Measurements from ENCODE around the gene SPCS1. TPM values are rescaled to one million over a fixed set of nuclear protein-coding genes. Genes with fewer than 3 reads are reported as not detected.
A peak's percentile ranks its signal among the peaks of the same experiment; 100 is the strongest.

Gene SPCS1
- total RNA-seq, 4 donors from 2014 or later = 67.3 to 95.3 (median 88.7) TPM

DNA sequence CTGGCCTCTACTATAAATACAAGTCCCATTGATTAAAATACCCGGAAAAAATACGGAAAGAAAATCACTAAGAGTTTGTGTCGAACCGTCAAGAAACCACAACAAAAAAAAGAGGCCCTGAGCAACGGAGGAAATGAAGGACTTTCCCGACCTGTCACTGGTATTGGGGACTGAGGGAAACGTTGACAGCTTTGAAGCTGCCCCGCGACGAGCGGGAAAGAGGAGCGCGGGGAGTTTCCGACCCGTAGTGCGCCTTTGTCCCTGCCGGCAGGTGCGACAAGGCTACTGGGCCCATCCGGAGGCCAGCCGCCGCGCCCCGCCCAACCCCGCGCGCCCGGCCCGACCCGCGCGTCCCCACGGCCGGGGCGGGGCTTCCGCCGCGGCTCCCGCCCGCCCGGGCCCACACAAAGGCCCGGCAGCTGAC is 20.6 kb upstream of the SPCS1 start:
- intact Hi-C loops (cut with DNase I) = loop anchor here (10.0 kb wide), 1 partner anchor 210 kb away; no protein-coding TSS in a partner anchor
- H3K4me1 ChIP-seq = peaks cover 40 to 62% (median 49%) of the 10 kb centered on the region in 4 donors
- peak overlapping the region; percentile 69 to 81 (median 78) for H3K4me3 ChIP-seq
- no peaks in the 10 kb centered on the region for H3K27me3 ChIP-seq
- peak overlapping the region; percentile 92 to 98 (median 96) for H3K27ac ChIP-seq (replicated peaks in 1 of 4)
- WGBS = under 1% methylated on average over 19 of the region's 41 CpGs
- H3K9me3 ChIP-seq = no peaks in the 10 kb centered on the region
- DNase-seq (ENCODE audit: extremely low spot score) = no peak
- TF ChIP-seq POLR2AphosphoS5 (IDR thresholded peaks at IDR 0.05) = peak in 1 of 2 donors; percentile 27
- TF ChIP-seq, protein P1, sequence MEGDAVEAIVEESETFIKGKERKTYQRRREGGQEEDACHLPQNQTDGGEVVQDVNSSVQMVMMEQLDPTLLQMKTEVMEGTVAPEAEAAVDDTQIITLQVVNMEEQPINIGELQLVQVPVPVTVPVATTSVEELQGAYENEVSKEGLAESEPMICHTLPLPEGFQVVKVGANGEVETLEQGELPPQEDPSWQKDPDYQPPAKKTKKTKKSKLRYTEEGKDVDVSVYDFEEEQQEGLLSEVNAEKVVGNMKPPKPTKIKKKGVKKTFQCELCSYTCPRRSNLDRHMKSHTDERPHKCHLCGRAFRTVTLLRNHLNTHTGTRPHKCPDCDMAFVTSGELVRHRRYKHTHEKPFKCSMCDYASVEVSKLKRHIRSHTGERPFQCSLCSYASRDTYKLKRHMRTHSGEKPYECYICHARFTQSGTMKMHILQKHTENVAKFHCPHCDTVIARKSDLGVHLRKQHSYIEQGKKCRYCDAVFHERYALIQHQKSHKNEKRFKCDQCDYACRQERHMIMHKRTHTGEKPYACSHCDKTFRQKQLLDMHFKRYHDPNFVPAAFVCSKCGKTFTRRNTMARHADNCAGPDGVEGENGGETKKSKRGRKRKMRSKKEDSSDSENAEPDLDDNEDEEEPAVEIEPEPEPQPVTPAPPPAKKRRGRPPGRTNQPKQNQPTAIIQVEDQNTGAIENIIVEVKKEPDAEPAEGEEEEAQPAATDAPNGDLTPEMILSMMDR (IDR thresholded peaks at IDR 0.05) = no peak
- peaks cover 29 to 41% (median 36%) of the 10 kb centered on the region in 4 donors for H3K36me3 ChIP-seq

- Histone ChIP-seq H3K4me1 (peaks cover 40 to 59% (median 49%) of the 10 kb centered on the region in 4 donors), H3K27ac (replicated peaks in 1 of 4) (peak within 1 kb of the TSS; percentile 92 to 98 (median 96)), H3K9me3 (no peaks in the 10 kb centered on the region), H3K27me3 (no peaks in the 10 kb centered on the region), H3K4me3 (peak within 1 kb of the TSS; percentile 69 to 81 (median 78)), H3K36me3 (peaks cover 36 to 41% (median 38%) of the 10 kb centered on the region in 4 donors)
- DNase-seq (ENCODE audit: extremely low spot score) = peak; percentile 98
- WGBS = under 1% methylated on average over 56 of the region's 82 CpGs
- TF ChIP-seq EP300 (IDR thresholded peaks at IDR 0.05) (peak; percentile 65), POLR2AphosphoS5 (IDR thresholded peaks at IDR 0.05) (peak; percentile 97), POLR2A (IDR thresholded peaks at IDR 0.05; ENCODE audit: low read depth) (peak; percentile 18)
- TF ChIP-seq, protein P1 (IDR thresholded peaks at IDR 0.05) = no peak
- intact Hi-C loops (cut with DNase I) = loop anchor here (10.0 kb wide), 1 partner anchor 211 kb away; no protein-coding TSS in a partner anchor
Observed at GRCh38 chr3:52685709-52686691, 19.9 kb upstream of the SPCS1 start, which contains the start of the genes GNL3 and PBRM1. GNL3 (plus strand) TSS chr3:52686032; CDS start chr3:52686093, 61 bp downstream. PBRM1 (minus strand) TSS chr3:52685913.

DNA sequence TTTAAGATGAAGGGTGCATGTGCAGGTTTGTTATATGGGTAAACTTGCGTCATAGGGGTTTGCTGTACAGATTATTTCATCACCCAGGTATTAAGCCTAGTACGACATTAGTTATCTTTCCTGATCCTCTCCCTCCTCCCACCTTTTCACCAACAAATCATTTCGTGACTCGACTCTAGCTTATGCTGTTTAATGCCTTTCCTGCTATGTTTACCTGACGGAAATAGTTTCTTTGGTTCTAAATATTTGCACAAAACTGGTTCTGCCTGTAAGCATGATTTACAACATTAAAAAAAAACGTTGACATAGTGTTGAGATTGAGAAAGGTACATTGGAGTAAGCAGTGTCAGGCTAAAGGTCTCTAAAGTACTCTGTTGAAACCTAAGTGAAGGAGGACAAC is 17.6 kb upstream of the SPCS1 start:
- Histone ChIP-seq H3K4me3 (no peak overlapping the region), H3K36me3 (peaks cover 55 to 62% (median 60%) of the 10 kb centered on the region in 4 donors), H3K27ac (replicated peaks in 1 of 4) (no peak overlapping the region), H3K27me3 (no peaks in the 10 kb centered on the region), H3K4me1 (peaks cover 21 to 37% (median 29%) of the 10 kb centered on the region in 4 donors), H3K9me3 (no peaks in the 10 kb centered on the region)
- WGBS = 79% methylated on average over 6 of the region's 6 CpGs
- intact Hi-C loops (cut with DNase I) = loop anchor here (10.0 kb wide), 1 partner anchor 213 kb away; no protein-coding TSS in a partner anchor
- no peak for TF ChIP-seq POLR2AphosphoS5 (IDR thresholded peaks at IDR 0.05)
- TF ChIP-seq POLR2A (IDR thresholded peaks at IDR 0.05; ENCODE audit: low read depth) = no peak
- no peak for DNase-seq (ENCODE audit: extremely low spot score)

DNA sequence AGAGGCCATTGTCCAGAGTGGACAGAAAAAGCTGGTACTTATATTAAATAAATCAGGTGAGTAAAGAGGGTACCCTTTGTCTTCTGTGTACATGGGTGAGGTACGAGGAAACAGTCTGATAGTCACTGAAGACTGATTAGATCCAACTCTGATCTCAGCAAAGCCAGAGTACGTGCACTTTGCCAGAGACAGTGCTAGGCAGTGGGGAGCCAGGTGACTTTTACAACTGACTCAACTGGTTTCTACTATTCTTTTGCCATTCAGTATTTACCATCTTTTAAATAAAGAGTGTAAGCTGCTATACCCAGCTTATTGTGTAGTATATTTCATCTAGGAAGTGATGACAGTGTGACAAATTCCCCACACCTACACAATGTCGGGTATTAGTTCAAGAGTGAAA is 16.8 kb upstream of the SPCS1 start:
- H3K4me3 ChIP-seq = no peak overlapping the region

More for the DNA sequence above, 16.8 kb upstream of the SPCS1 start:
- Histone ChIP-seq H3K27me3 (no peaks in the 10 kb centered on the region), H3K9me3 (no peaks in the 10 kb centered on the region), H3K4me1 (peaks cover 13 to 28% (median 20%) of the 10 kb centered on the region in 4 donors), H3K36me3 (peaks cover 62 to 70% (median 69%) of the 10 kb centered on the region in 4 donors), H3K27ac (replicated peaks in 1 of 4) (no peak overlapping the region)
- TF ChIP-seq, protein P1 (IDR thresholded peaks at IDR 0.05) = no peak
- no peak for TF ChIP-seq POLR2A (IDR thresholded peaks at IDR 0.05; ENCODE audit: low read depth)
- TF ChIP-seq EP300 (IDR thresholded peaks at IDR 0.05) = no peak
- TF ChIP-seq POLR2AphosphoS5 (IDR thresholded peaks at IDR 0.05) = no peak
- 85% methylated on average over 3 of the region's 3 CpGs for WGBS
- DNase-seq (ENCODE audit: extremely low spot score) = no peak
- intact Hi-C loops (cut with DNase I) = loop anchor here (10.0 kb wide), 1 partner anchor 214 kb away; no protein-coding TSS in a partner anchor

Data from esophagus muscularis mucosa (tissue), 4 donors.